ENCODE measurements around the gene TUBB1. TPM values are rescaled to one million over a fixed set of nuclear protein-coding genes. Genes with fewer than 3 reads are reported as not detected.

TUBB1 gene
- total RNA-seq, 1 donor from 2014 or later = not detected

- intact Hi-C loops (cut with micrococcal nuclease) = no loop called here
Observed at GRCh38 chr20:59069026-59069425, 49.8 kb downstream of the TUBB1 start.

GRCh38 chr20:59071216-59071615, 52.0 kb downstream of the TUBB1 start:
- intact Hi-C loops (cut with micrococcal nuclease) = no loop called here

GRCh38 chr20:59073582-59073981, 54.4 kb downstream of the TUBB1 start:
- intact Hi-C loops (cut with micrococcal nuclease) = no loop called here

GRCh38 chr20:59074456-59074855, 55.2 kb downstream of the TUBB1 start:
- intact Hi-C loops (cut with micrococcal nuclease) = no loop called here

GRCh38 chr20:59075934-59076508, 56.8 kb downstream of the TUBB1 start:
- intact Hi-C loops (cut with micrococcal nuclease) = no loop called here

Other genes with a start within 250 kb of the TUBB1 start
- gene GNAS-AS1, start 168.5 kb upstream of the TUBB1 start, total RNA-seq = 1.4 and 1.7 TPM in 2 replicates
- gene GNAS, start 166.7 kb upstream of the TUBB1 start, total RNA-seq = 738 and 772 TPM in 2 replicates
- 81.2 and 82.8 TPM in 2 replicates for gene NELFCD, start 38.2 kb upstream of the TUBB1 start, total RNA-seq
- 53.2 and 53.7 TPM in 2 replicates for gene CTSZ, start 12.2 kb upstream of the TUBB1 start, total RNA-seq
- 82.8 and 84.9 TPM in 2 replicates for gene ATP5F1E, start 12.9 kb downstream of the TUBB1 start, total RNA-seq
- gene PRELID3B, start 23.4 kb downstream of the TUBB1 start, total RNA-seq = 85.3 and 89.7 TPM in 2 replicates
- gene ZNF831, start 144.4 kb downstream of the TUBB1 start, total RNA-seq = 6.6 and 6.8 TPM in 2 replicates

All from T-helper 2 cell treated with Interferon-gamma antibody and Interleukin-4, amounts not matched to agents 100 ng/mL and 5 ng/mL, for 36 hours (primary cell).